ENCODE results near the gene OBSCN. TPM values are rescaled to one million over a fixed set of nuclear protein-coding genes. Genes with fewer than 3 reads are reported as not detected.

The OBSCN gene
- total RNA-seq, 1 donor from 2014 or later: 5.1 TPM

GRCh38 chr1:228408869-228409805 lies 201.3 kb downstream of the OBSCN start:
- no peak overlapping the region for H3K4me2 ChIP-seq

GRCh38 chr1:228410015-228410414 lies 202.2 kb downstream of the OBSCN start:
- H3K9me3 ChIP-seq (ENCODE audit: low read depth): no peaks in the 10 kb centered on the region
- DNase-seq (ENCODE audit: low spot score): no peak
- H3F3A ChIP-seq (ENCODE audit: low read depth): peaks cover 8% of the 10 kb centered on the region
- peaks cover 15% of the 10 kb centered on the region for H4K20me1 ChIP-seq (ENCODE audit: low read depth)
- no peaks in the 10 kb centered on the region for H3K36me3 ChIP-seq
- no peak overlapping the region for H3K4me3 ChIP-seq
- H3K79me2 ChIP-seq (ENCODE audit: low read depth): peaks cover 23% of the 10 kb centered on the region
- H3K4me2 ChIP-seq: no peak overlapping the region
- H3K4me1 ChIP-seq: peaks cover 13% of the 10 kb centered on the region
- H2AFZ ChIP-seq (replicated peaks): no peak overlapping the region
- H3K27ac ChIP-seq: no peak overlapping the region
- TF ChIP-seq EZH2phosphoT487 (IDR thresholded peaks at IDR 0.05) (no peak), CTCF (IDR thresholded peaks at IDR 0.05) (no peak), EZH2 (IDR thresholded peaks at IDR 0.05) (no peak)
- H3K27me3 Mint-ChIP-seq (ENCODE audit: insufficient read depth, low read depth): peaks cover 5% of the 10 kb centered on the region
- H3K9ac ChIP-seq: no peak overlapping the region
- H3K4me1 Mint-ChIP-seq: peaks cover 14% of the 10 kb centered on the region
- H3K9me3 Mint-ChIP-seq: no peaks in the 10 kb centered on the region
- no peak overlapping the region for H3K4me3 Mint-ChIP-seq
- no peak overlapping the region for H3K27ac Mint-ChIP-seq
- peaks cover 10% of the 10 kb centered on the region for H3K36me3 Mint-ChIP-seq
- H3K27me3 ChIP-seq: peaks cover 2% of the 10 kb centered on the region

More at GRCh38 chr1:228408869-228409805, 201.3 kb downstream of the OBSCN start:
- H3K36me3 Mint-ChIP-seq: peaks cover 10% of the 10 kb centered on the region
- Histone ChIP-seq H2AFZ (replicated peaks) (no peak overlapping the region), H3K36me3 (no peaks in the 10 kb centered on the region), H3K27me3 (no peaks in the 10 kb centered on the region), H3F3A (ENCODE audit: low read depth) (peaks cover 8% of the 10 kb centered on the region), H3K27ac (no peak overlapping the region), H3K4me3 (no peak overlapping the region), H3K79me2 (ENCODE audit: low read depth) (peaks cover 31% of the 10 kb centered on the region), H4K20me1 (ENCODE audit: low read depth) (peaks cover 22% of the 10 kb centered on the region), H3K9ac (no peak overlapping the region), H3K4me1 (peaks cover 21% of the 10 kb centered on the region), H3K9me3 (ENCODE audit: low read depth) (no peaks in the 10 kb centered on the region)
- TF ChIP-seq EZH2phosphoT487 (IDR thresholded peaks at IDR 0.05) (no peak), CTCF (IDR thresholded peaks at IDR 0.05) (no peak), EZH2 (IDR thresholded peaks at IDR 0.05) (no peak)
- H3K4me1 Mint-ChIP-seq: peaks cover 20% of the 10 kb centered on the region
- H3K27ac Mint-ChIP-seq: no peak overlapping the region
- no peak for DNase-seq (ENCODE audit: low spot score)
- peak overlapping the region; percentile 55 for H3K4me3 Mint-ChIP-seq
- H3K9me3 Mint-ChIP-seq: no peaks in the 10 kb centered on the region
- peaks cover 4% of the 10 kb centered on the region for H3K27me3 Mint-ChIP-seq (ENCODE audit: insufficient read depth, low read depth)

GRCh38 chr1:228410671-228411070 lies 202.8 kb downstream of the OBSCN start:
- Histone ChIP-seq H3K79me2 (ENCODE audit: low read depth) (peaks cover 16% of the 10 kb centered on the region), H3K36me3 (no peaks in the 10 kb centered on the region), H3K4me3 (no peak overlapping the region), H3K4me1 (peaks cover 12% of the 10 kb centered on the region), H2AFZ (replicated peaks) (no peak overlapping the region), H3K9me3 (ENCODE audit: low read depth) (no peaks in the 10 kb centered on the region), H3K9ac (no peak overlapping the region), H3K27ac (no peak overlapping the region), H3F3A (ENCODE audit: low read depth) (peaks cover 13% of the 10 kb centered on the region), H4K20me1 (ENCODE audit: low read depth) (peaks cover 12% of the 10 kb centered on the region), H3K27me3 (peaks cover 8% of the 10 kb centered on the region), H3K4me2 (no peak overlapping the region)
- Mint-ChIP-seq H3K27ac (no peak overlapping the region), H3K9me3 (no peaks in the 10 kb centered on the region), H3K36me3 (peaks cover 15% of the 10 kb centered on the region), H3K4me1 (peaks cover 14% of the 10 kb centered on the region), H3K4me3 (peak overlapping the region; percentile 57), H3K27me3 (ENCODE audit: insufficient read depth, low read depth) (peaks cover 8% of the 10 kb centered on the region)
- TF ChIP-seq EZH2 (IDR thresholded peaks at IDR 0.05): no peak
- TF ChIP-seq CTCF (IDR thresholded peaks at IDR 0.05): no peak
- TF ChIP-seq EZH2phosphoT487 (IDR thresholded peaks at IDR 0.05): no peak
- no peak for DNase-seq (ENCODE audit: low spot score)
